ENCODE results near the gene ZC2HC1C.
"Not testable (repeated sequence)": the region's sequence is repeated elsewhere in the genome, so short reads cannot be mapped to it uniquely, and the experiment has no call there.

ZC2HC1C gene

GRCh38 chr14:75059642-75060041 lies 9.8 kb upstream of the ZC2HC1C start:
- no peak for DNase-seq

GRCh38 chr14:75060420-75060819 lies 9.0 kb upstream of the ZC2HC1C start:
- DNase-seq = no peak

GRCh38 chr14:75063013-75063412 lies 6.4 kb upstream of the ZC2HC1C start:
- peak; percentile 10 for DNase-seq

- peak; percentile 90 for DNase-seq
Observed at GRCh38 chr14:75063491-75064204, 5.8 kb upstream of the ZC2HC1C start, which contains the start of gene ACYP1. ACYP1 (minus strand) TSS chr14:75064024; CDS start chr14:75063553, 471 bp downstream.

- no peak for DNase-seq
Observed at GRCh38 chr14:75064205-75064567, 5.3 kb upstream of the ZC2HC1C start.

GRCh38 chr14:75066691-75067090 lies 2.8 kb upstream of the ZC2HC1C start:
- DNase-seq = peak; percentile 52

GRCh38 chr14:75067212-75067611 lies 2.2 kb upstream of the ZC2HC1C start:
- DNase-seq = peak; percentile 20

GRCh38 chr14:75067765-75068164 lies 1.7 kb upstream of the ZC2HC1C start:
- not testable (repeated sequence) for DNase-seq

- DNase-seq = no peak
Observed at GRCh38 chr14:75068294-75069120, 934 bp upstream of the ZC2HC1C start.

GRCh38 chr14:75069811-75070145 lies 337 bp downstream of the ZC2HC1C start:
- DNase-seq = no peak

GRCh38 chr14:75070383-75070782 lies 942 bp downstream of the ZC2HC1C start:
- no peak for DNase-seq

GRCh38 chr14:75077794-75078193 lies 8.4 kb downstream of the ZC2HC1C start:
- no peak for DNase-seq

- no peak for DNase-seq
Observed at GRCh38 chr14:75079521-75079920, 10.1 kb downstream of the ZC2HC1C start.

GRCh38 chr14:75081660-75082229 lies 12.3 kb downstream of the ZC2HC1C start:
- no peak for DNase-seq

GRCh38 chr14:75083271-75083670 lies 13.8 kb downstream of the ZC2HC1C start:
- DNase-seq = no peak

- no peak for DNase-seq
Observed at GRCh38 chr14:75084513-75084912, 15.1 kb downstream of the ZC2HC1C start.

GRCh38 chr14:75088153-75088552 lies 18.7 kb downstream of the ZC2HC1C start:
- no peak for DNase-seq

- peak; percentile 63 for DNase-seq
Observed at GRCh38 chr14:75088566-75089373, 19.3 kb downstream of the ZC2HC1C start.

GRCh38 chr14:75090353-75090752 lies 20.9 kb downstream of the ZC2HC1C start:
- no peak for DNase-seq

GRCh38 chr14:75091251-75091650 lies 21.8 kb downstream of the ZC2HC1C start:
- DNase-seq = no peak

- no peak for DNase-seq
Observed at GRCh38 chr14:75092698-75093097, 23.3 kb downstream of the ZC2HC1C start.

GRCh38 chr14:75094896-75095295 lies 25.5 kb downstream of the ZC2HC1C start:
- DNase-seq = no peak

GRCh38 chr14:75095690-75096089 lies 26.2 kb downstream of the ZC2HC1C start:
- DNase-seq = no peak
